H9 (cell line): Measurements from ENCODE around the gene MAST1. TPM values are rescaled to one million over a fixed set of nuclear protein-coding genes. Genes with fewer than 3 reads are reported as not detected.

Experiments used
- DNase-seq: peaks from one replicate; pipeline ENCODE4 v3.0.0-alpha.2; 2017
- H2AFZ ChIP-seq: one replicate; pipeline ENCODE4 v1.6.1; 2013; ENCODE audit warnings: mild to moderate bottlenecking, low read length, control low read depth, moderate library complexity
- H2AK5ac ChIP-seq: 2 replicates; pipeline ENCODE4 v1.6.1; 2013; ENCODE audit warnings: low read length, control low read depth, mixed read lengths; ENCODE audit not compliant: insufficient read length
- H2BK120ac ChIP-seq: one replicate; pipeline ENCODE4 v1.6.1; 2013; ENCODE audit warnings: low read depth, mild to moderate bottlenecking, low read length, control low read depth, inconsistent platforms; ENCODE audit not compliant: poor library complexity, severe bottlenecking
- H2BK12ac ChIP-seq: 2 replicates; pipeline ENCODE4 v1.6.1; 2013; ENCODE audit warnings: low read length, control low read depth, mixed read lengths, low read depth; ENCODE audit not compliant: insufficient read length
- H2BK15ac ChIP-seq: 2 replicates; pipeline ENCODE4 v1.6.1; 2013; ENCODE audit warnings: low read depth, low read length, control low read depth
- H2BK20ac ChIP-seq: one replicate; pipeline ENCODE4 v1.6.1; 2013; ENCODE audit warnings: low read depth, mild to moderate bottlenecking, low read length, control low read depth, inconsistent platforms; ENCODE audit not compliant: poor library complexity, severe bottlenecking
- H2BK5ac ChIP-seq: 2 replicates; pipeline ENCODE4 v1.6.1; 2013; ENCODE audit warnings: low read length, control low read depth, mixed read lengths; ENCODE audit not compliant: insufficient read length
- H3K14ac ChIP-seq: 2 replicates; pipeline ENCODE4 v1.6.1; 2013; ENCODE audit warnings: low read length, control low read depth; ENCODE audit not compliant: insufficient read depth
- H3K18ac ChIP-seq: 2 replicates; pipeline ENCODE4 v1.6.1; 2013; ENCODE audit warnings: low read depth, mild to moderate bottlenecking, mixed read lengths, low read length, control low read depth; ENCODE audit not compliant: insufficient read length
- H3K23ac ChIP-seq: 2 replicates; pipeline ENCODE4 v1.6.1; 2013; ENCODE audit warnings: low read length, control low read depth, mixed read lengths, low read depth; ENCODE audit not compliant: insufficient read length
- H3K23me2 ChIP-seq: 2 replicates; pipeline ENCODE4 v1.6.1; 2013; ENCODE audit warnings: low read depth, mild to moderate bottlenecking, mixed read lengths, low read length, control low read depth; ENCODE audit not compliant: insufficient read length, poor library complexity, severe bottlenecking
- H3K27ac ChIP-seq: 2 replicates; pipeline ENCODE4 v1.5.1; 2013; ENCODE audit warnings: low read length, control low read depth, mixed read lengths, low read depth; ENCODE audit not compliant: insufficient read length
- H3K27me3 ChIP-seq: 2 replicates; pipeline ENCODE4 v1.6.1; 2013; ENCODE audit warnings: low read length, control low read depth, inconsistent platforms; ENCODE audit not compliant: insufficient read depth
- H3K4ac ChIP-seq: 2 replicates; pipeline ENCODE4 v1.6.1; 2013; ENCODE audit warnings: low read depth, mild to moderate bottlenecking, control low read depth, inconsistent platforms, low read length, moderate library complexity
- H3K4me1 ChIP-seq: 2 replicates; pipeline ENCODE4 v1.6.1; 2013; ENCODE audit warnings: low read length, control low read depth, inconsistent platforms; ENCODE audit not compliant: insufficient read depth
- H3K4me2 ChIP-seq: 2 replicates; pipeline ENCODE4 v1.6.1; 2013; ENCODE audit warnings: low read length, control low read depth, mixed read lengths; ENCODE audit not compliant: insufficient read length, insufficient read depth
- H3K56ac ChIP-seq: 2 replicates; pipeline ENCODE4 v1.6.1; 2013; ENCODE audit warnings: low read depth, mild to moderate bottlenecking, mixed read lengths, low read length, control low read depth; ENCODE audit not compliant: insufficient read length
- H3K79me1 ChIP-seq: 2 replicates; pipeline ENCODE4 v1.6.1; 2013; ENCODE audit warnings: low read depth, mild to moderate bottlenecking, moderate library complexity, low read length, control low read depth, inconsistent platforms; ENCODE audit not compliant: insufficient read depth, poor library complexity, severe bottlenecking
- H3K79me2 ChIP-seq: 2 replicates; pipeline ENCODE4 v1.6.1; 2013; ENCODE audit warnings: low read length, control low read depth, inconsistent platforms; ENCODE audit not compliant: insufficient read depth
- H3K9ac ChIP-seq: 2 replicates; pipeline ENCODE4 v1.6.1; 2013; ENCODE audit warnings: low read length, control low read depth, mixed read lengths; ENCODE audit not compliant: insufficient read length; ENCODE audit errors: extremely low read depth
- H3K9me3 ChIP-seq: one replicate; pipeline ENCODE4 v1.6.1; 2013; ENCODE audit warnings: low read depth, low read length, inconsistent platforms; ENCODE audit not compliant: control insufficient read depth
- H3T11ph ChIP-seq: one replicate; pipeline ENCODE4 v1.6.1; 2013; ENCODE audit warnings: mild to moderate bottlenecking, low read length, control low read depth, inconsistent platforms
- H4K20me1 ChIP-seq: one replicate; pipeline ENCODE4 v1.6.1; 2013; ENCODE audit not compliant: control insufficient read depth, insufficient read length, insufficient read depth
- H4K5ac ChIP-seq: 2 replicates; pipeline ENCODE4 v1.6.1; 2013; ENCODE audit warnings: low read depth, mild to moderate bottlenecking, mixed read lengths, low read length, control low read depth; ENCODE audit not compliant: insufficient read length
- H4K8ac ChIP-seq: replicated peaks from 2 replicates; pipeline ENCODE4 v1.6.1; 2013; ENCODE audit warnings: low read length, control low read depth, mixed read lengths, low read depth; ENCODE audit not compliant: insufficient read length
- H4K91ac ChIP-seq: 2 replicates; pipeline ENCODE4 v1.6.1; 2013; ENCODE audit warnings: low read depth, mild to moderate bottlenecking, moderate library complexity, mixed read lengths, low read length, control low read depth; ENCODE audit not compliant: insufficient read length
- H3K27ac Mint-ChIP-seq, 3 experiments: 2 replicates in 2 of 3; 3 replicates in 1 of 3; pipeline ENCODE4 v1.8.0; 2020 to 2021; ENCODE audit warnings: mixed read lengths in 3 of 3, mild to moderate bottlenecking in 1 of 3, moderate library complexity in 1 of 3
- H3K27me3 Mint-ChIP-seq: 2 replicates; pipeline ENCODE4 v1.8.0; 2021; ENCODE audit warnings: low read depth, mild to moderate bottlenecking, moderate library complexity, mixed read lengths
- H3K36me3 Mint-ChIP-seq, 3 experiments: 2 replicates in 2 of 3; 3 replicates in 1 of 3; pipeline ENCODE4 v1.8.0; 2020 to 2021; ENCODE audit warnings: low read depth in 3 of 3, mixed read lengths in 3 of 3; ENCODE audit not compliant: insufficient read depth in 1 of 3
- H3K4me1 Mint-ChIP-seq, 2 experiments: 2 replicates each; pipeline ENCODE4 v1.8.0; 2020; ENCODE audit warnings: mixed read lengths in 2 of 2
- H3K4me3 Mint-ChIP-seq, 2 experiments: 2 replicates in 1 of 2; 3 replicates in 1 of 2; pipeline ENCODE4 v1.8.0; 2020 to 2021; ENCODE audit warnings: mild to moderate bottlenecking in 2 of 2, mixed read lengths in 2 of 2, moderate library complexity in 1 of 2
- H3K9me3 Mint-ChIP-seq, 2 experiments: 2 replicates in 1 of 2; 3 replicates in 1 of 2; pipeline ENCODE4 v1.8.0; 2020; ENCODE audit warnings: mild to moderate bottlenecking in 2 of 2, mixed read lengths in 2 of 2, moderate library complexity in 1 of 2
- WGBS: extraction: QIAGEN DNeasy Blood & Tissue Kit; methylation state at CpG from one replicate; pipeline ENCODE4 v1.1.7; 2013; ENCODE audit warnings: missing lambda C conversion rate, low lambda C conversion rate, mixed read lengths; ENCODE audit not compliant: insufficient read length; ENCODE audit errors: extremely low coverage; 5-methylcytosine and 5-hydroxymethylcytosine counted together
- total RNA-seq: library from RNA; stranded (reverse); gene quantifications from 2 replicates; pipeline ENCODE4 v1.2.1, GENCODE V29; 2021
- TF ChIP-seq, protein P1 (sequence below): fragments of 200-600 bp; sonication (generic); conservative IDR thresholded peaks from 3 replicates; pipeline ENCODE4 v1.8.0; 2021; ENCODE audit warnings: antibody characterized with exemption, mild to moderate bottlenecking

The MAST1 gene
- total RNA-seq, 1 experiment from 2014 or later, result 15.1 TPM

GRCh38 chr19:12841094-12841493 lies 2.8 kb downstream of the MAST1 start:
- Histone ChIP-seq H3T11ph (no peak overlapping the region), H2BK5ac (no peak overlapping the region), H2BK12ac (no peak overlapping the region), H3K23me2 (peaks cover 2% of the 10 kb centered on the region), H3K18ac (no peak overlapping the region), H3K9me3 (no peaks in the 10 kb centered on the region), H3K56ac (no peak overlapping the region), H3K79me1 (no peaks in the 10 kb centered on the region), H3K27ac (no peak overlapping the region), H3K27me3 (no peaks in the 10 kb centered on the region), H4K20me1 (no peaks in the 10 kb centered on the region), H3K9ac (no peak overlapping the region), H2BK15ac (no peak overlapping the region), H2BK120ac (no peak overlapping the region), H3K23ac (no peak overlapping the region), H2BK20ac (no peak overlapping the region), H3K4me1 (peaks cover 2% of the 10 kb centered on the region; the same call in 1 of the 2 replicates), H3K4ac (no peak overlapping the region), H3K4me2 (peak overlapping the region; percentile 48), H4K8ac (no peak overlapping the region), H3K14ac (no peak overlapping the region), H4K5ac (no peak overlapping the region), H2AFZ (no peak overlapping the region), H3K79me2 (no peaks in the 10 kb centered on the region), H2AK5ac (no peak overlapping the region), H4K91ac (no peak overlapping the region)
- peak overlapping the region; percentile 95 to 99 (median 99); a peak in 6 of 7 replicates for H3K27ac Mint-ChIP-seq
- peaks cover 8% of the 10 kb centered on the region for H3K27me3 Mint-ChIP-seq
- H3K9me3 Mint-ChIP-seq, result no peaks in the 10 kb centered on the region; a peak in 1 of 5 replicates
- peaks cover 0 to 8% (median 8%) of the 10 kb centered on the region in 3 experiments; a peak in 6 of 7 replicates for H3K36me3 Mint-ChIP-seq
- DNase-seq, result peak; percentile 98
- peak overlapping the region; percentile 64 to 81 for H3K4me3 Mint-ChIP-seq
- TF ChIP-seq, protein P1, sequence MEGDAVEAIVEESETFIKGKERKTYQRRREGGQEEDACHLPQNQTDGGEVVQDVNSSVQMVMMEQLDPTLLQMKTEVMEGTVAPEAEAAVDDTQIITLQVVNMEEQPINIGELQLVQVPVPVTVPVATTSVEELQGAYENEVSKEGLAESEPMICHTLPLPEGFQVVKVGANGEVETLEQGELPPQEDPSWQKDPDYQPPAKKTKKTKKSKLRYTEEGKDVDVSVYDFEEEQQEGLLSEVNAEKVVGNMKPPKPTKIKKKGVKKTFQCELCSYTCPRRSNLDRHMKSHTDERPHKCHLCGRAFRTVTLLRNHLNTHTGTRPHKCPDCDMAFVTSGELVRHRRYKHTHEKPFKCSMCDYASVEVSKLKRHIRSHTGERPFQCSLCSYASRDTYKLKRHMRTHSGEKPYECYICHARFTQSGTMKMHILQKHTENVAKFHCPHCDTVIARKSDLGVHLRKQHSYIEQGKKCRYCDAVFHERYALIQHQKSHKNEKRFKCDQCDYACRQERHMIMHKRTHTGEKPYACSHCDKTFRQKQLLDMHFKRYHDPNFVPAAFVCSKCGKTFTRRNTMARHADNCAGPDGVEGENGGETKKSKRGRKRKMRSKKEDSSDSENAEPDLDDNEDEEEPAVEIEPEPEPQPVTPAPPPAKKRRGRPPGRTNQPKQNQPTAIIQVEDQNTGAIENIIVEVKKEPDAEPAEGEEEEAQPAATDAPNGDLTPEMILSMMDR, result no peak
- peaks cover 35 to 37% of the 10 kb centered on the region in 2 experiments for H3K4me1 Mint-ChIP-seq
- WGBS, result no CpG with 5 or more reads among the region's 29 CpGs
